HepG2 (cell line): ENCODE results near the gene MRPL2. TPM values are rescaled to one million over a fixed set of nuclear protein-coding genes. Genes with fewer than 3 reads are reported as not detected.

ENCODE experiments used
- ADNP ChIP-seq: sonication (generic); formaldehyde crosslinking; IDR thresholded peaks from 2 replicates; pipeline ENCODE4 v1.4.0; 2020; ENCODE audit warnings: missing genetic modification reagents
- AHR ChIP-seq: IDR thresholded peaks from 2 replicates; pipeline ENCODE4 v1.6.1; 2018; ENCODE audit warnings: missing genetic modification reagents, missing compliant biosample characterization
- ATAD3A ChIP-seq: sonication (generic); formaldehyde crosslinking; IDR thresholded peaks from 2 replicates; pipeline ENCODE4 v1.4.0; 2020; ENCODE audit warnings: missing genetic modification reagents
- FOXK1 ChIP-seq: sonication (generic); formaldehyde crosslinking; IDR thresholded peaks from 2 replicates; pipeline ENCODE4 v1.4.0; 2020; ENCODE audit warnings: low read depth, missing genetic modification reagents, borderline replicate concordance
- FOXO1 ChIP-seq: sonication (generic); formaldehyde crosslinking; IDR thresholded peaks from 2 replicates; pipeline ENCODE4 v1.4.0; 2020; ENCODE audit warnings: missing genetic modification reagents
- KDM4B ChIP-seq: sonication (generic); formaldehyde crosslinking; IDR thresholded peaks from 2 replicates; pipeline ENCODE4 v1.4.0; 2020; ENCODE audit warnings: missing genetic modification reagents
- MAF1 ChIP-seq: sonication (generic); formaldehyde crosslinking; IDR thresholded peaks from 2 replicates; pipeline ENCODE4 v1.5.0; 2020; ENCODE audit warnings: missing genetic modification reagents, borderline replicate concordance
- MED13 ChIP-seq: sonication (generic); formaldehyde crosslinking; IDR thresholded peaks from 2 replicates; pipeline ENCODE4 v1.5.0; 2020; ENCODE audit warnings: missing genetic modification reagents
- NFYC ChIP-seq: IDR thresholded peaks from 2 replicates; pipeline ENCODE4 v1.6.1; 2016; ENCODE audit warnings: missing genetic modification reagents, missing compliant biosample characterization
- NR1H2 ChIP-seq: sonication (generic); formaldehyde crosslinking; IDR thresholded peaks from 2 replicates; pipeline ENCODE4 v1.8.1; 2022; ENCODE audit warnings: low read depth, missing genetic modification reagents, borderline replicate concordance
- SAFB2 ChIP-seq: sonication (generic); formaldehyde crosslinking; IDR thresholded peaks from 2 replicates; pipeline ENCODE4 v1.5.1; 2020; ENCODE audit warnings: missing genetic modification reagents, low read depth, mild to moderate bottlenecking, borderline replicate concordance
- STAT5B ChIP-seq: sonication (generic); formaldehyde crosslinking; IDR thresholded peaks from 2 replicates; pipeline ENCODE4 v1.4.0; 2020; ENCODE audit warnings: missing genetic modification reagents
- ZFP36 ChIP-seq: fragments of 150-350 bp; IDR thresholded peaks from 2 replicates; pipeline ENCODE4 v1.6.1; 2018; ENCODE audit warnings: borderline replicate concordance, low read length, low read depth; ENCODE audit not compliant: partially characterized antibody
- ZNF207 ChIP-seq: fragments of 450-650 bp; IDR thresholded peaks from 2 replicates; pipeline ENCODE4 v1.6.1; 2016; ENCODE audit warnings: antibody characterized with exemption, borderline replicate concordance
- ZNF564 ChIP-seq: sonication (generic); formaldehyde crosslinking; IDR thresholded peaks from 2 replicates; pipeline ENCODE4 v1.8.1; 2023; ENCODE audit warnings: mild to moderate bottlenecking, missing genetic modification reagents
- ZNF569 ChIP-seq: sonication (generic); formaldehyde crosslinking; IDR thresholded peaks from 2 replicates; pipeline ENCODE4 v1.5.0; 2020; ENCODE audit warnings: mild to moderate bottlenecking, missing genetic modification reagents, moderate library complexity, borderline replicate concordance
- ZNF678 ChIP-seq: sonication (generic); formaldehyde crosslinking; IDR thresholded peaks from 2 replicates; pipeline ENCODE4 v1.4.0; 2020; ENCODE audit warnings: mild to moderate bottlenecking, missing genetic modification reagents
- ZNF772 ChIP-seq: sonication (generic); formaldehyde crosslinking; IDR thresholded peaks from 2 replicates; pipeline ENCODE4 v1.5.0; 2020; ENCODE audit warnings: mild to moderate bottlenecking, missing genetic modification reagents
- polyA plus RNA-seq, 8 experiments: library from polyadenylated mRNA; depleted of rRNA in 3 of 8; stranded (reverse) in 7 of 8; unstranded in 1 of 8; fragments of >200 nt; fragmentation: Illumina TruSeq in 4 of 8; extraction: Trizol in 4 of 8; gene quantifications; 2 replicates each; pipeline versions ENCODE4 v1.2.1 to v1.2.3, GENCODE V29; 2011 to 2016; ENCODE audit warnings: low read depth in 4 of 8, missing spikeins in 1 of 8, mixed read lengths in 1 of 8; ENCODE audit not compliant: insufficient read depth in 1 of 8
- total RNA-seq, 5 experiments: library from RNA; depleted of rRNA; stranded (reverse); fragments of >200 nt; fragmentation: Illumina TruSeq; extraction: Trizol; gene quantifications; 2 replicates each; pipeline ENCODE4 v1.2.3, GENCODE V29; 2016; ENCODE audit warnings: low read depth in 1 of 5
- TF ChIP-seq, protein P1 (sequence below): IDR thresholded peaks from 2 replicates; pipeline ENCODE4 v1.6.1; 2018; ENCODE audit warnings: missing genetic modification reagents, mild to moderate bottlenecking, missing compliant biosample characterization
- TF ChIP-seq, protein P2 (sequence below): sonication (generic); formaldehyde crosslinking; IDR thresholded peaks from 2 replicates; pipeline ENCODE4 v1.5.1; 2020; ENCODE audit warnings: missing genetic modification reagents, mild to moderate bottlenecking, borderline replicate concordance
- TF ChIP-seq, protein P3 (sequence below): sonication (generic); formaldehyde crosslinking; conservative IDR thresholded peaks from 2 replicates; pipeline ENCODE4 v1.5.0; 2020; ENCODE audit warnings: missing genetic modification reagents
- TF ChIP-seq, protein P4 (sequence below): sonication (generic); formaldehyde crosslinking; IDR thresholded peaks from 2 replicates; pipeline ENCODE4 v1.5.1; 2020; ENCODE audit warnings: missing genetic modification reagents, mild to moderate bottlenecking, borderline replicate concordance

The MRPL2 gene
- total and polyA plus RNA-seq, 2 of the 13 experiments (the other 11 are each of a cell fraction or from before 2014, with no cell fraction given) = 56.8 to 65.6 TPM

DNA sequence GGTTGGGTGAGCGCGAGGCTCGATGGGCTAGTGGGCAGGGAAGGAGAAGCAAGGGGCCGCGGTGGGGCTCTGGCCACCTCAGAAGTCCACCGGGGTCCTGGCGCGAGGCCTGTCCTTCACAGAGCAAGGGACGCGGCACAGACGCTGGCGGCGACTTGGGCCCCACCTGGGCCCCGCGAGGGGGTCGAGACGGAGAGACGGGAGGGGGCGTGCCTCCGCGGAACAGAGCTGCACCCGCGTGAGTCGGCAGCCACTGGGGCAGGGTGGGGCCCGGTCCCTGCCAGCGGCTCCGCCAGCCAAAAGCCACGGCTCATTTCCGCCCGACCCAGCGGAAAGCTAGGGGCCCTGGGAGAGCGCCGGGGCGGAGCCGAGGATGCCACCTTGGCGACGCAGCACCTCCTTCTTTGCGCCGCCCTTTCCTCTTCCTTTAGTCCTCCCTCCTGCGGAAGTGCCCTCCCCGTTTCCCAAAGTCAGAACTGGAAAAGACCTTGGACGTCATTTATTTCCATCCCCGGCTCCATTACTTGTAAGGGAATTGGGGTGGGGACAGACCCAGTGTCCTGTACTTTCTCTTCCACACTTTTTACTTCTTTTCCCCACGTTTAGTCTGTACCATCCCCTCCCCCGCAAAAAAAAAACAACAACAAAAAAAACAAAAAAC, 5.6 kb downstream of the MRPL2 start, which contains the start of gene CUL7 (continued):
- TF ChIP-seq ZNF772 (CRISPR knock-in tag) (peak; percentile 66; the same call in 1 of the 2 replicates), AHR (CRISPR knock-in tag) (peak; percentile 97), MED13 (peak; percentile 74), ADNP (no peak), NFYC (peak; percentile 65), ZNF678 (peak; percentile 98), ZFP36 (no peak), ZNF207 (no peak), STAT5B (CRISPR knock-in tag) (0 out of 2 replicates have a peak, but pooled peaks have one; percentile 33), MAF1 (CRISPR knock-in tag) (peak; percentile 58; the same call in 1 of the 2 replicates), SAFB2 (CRISPR knock-in tag) (no peak), ZNF564 (CRISPR knock-in tag) (peak; percentile 96), KDM4B (CRISPR knock-in tag) (peak; percentile 87; the same call in 1 of the 2 replicates), FOXK1 (peak; percentile 64), NR1H2 (CRISPR knock-in tag) (no peak), FOXO1 (CRISPR knock-in tag) (peak; percentile 67), ATAD3A (no peak), ZNF569 (CRISPR knock-in tag) (no peak)
- TF ChIP-seq, protein P1, sequence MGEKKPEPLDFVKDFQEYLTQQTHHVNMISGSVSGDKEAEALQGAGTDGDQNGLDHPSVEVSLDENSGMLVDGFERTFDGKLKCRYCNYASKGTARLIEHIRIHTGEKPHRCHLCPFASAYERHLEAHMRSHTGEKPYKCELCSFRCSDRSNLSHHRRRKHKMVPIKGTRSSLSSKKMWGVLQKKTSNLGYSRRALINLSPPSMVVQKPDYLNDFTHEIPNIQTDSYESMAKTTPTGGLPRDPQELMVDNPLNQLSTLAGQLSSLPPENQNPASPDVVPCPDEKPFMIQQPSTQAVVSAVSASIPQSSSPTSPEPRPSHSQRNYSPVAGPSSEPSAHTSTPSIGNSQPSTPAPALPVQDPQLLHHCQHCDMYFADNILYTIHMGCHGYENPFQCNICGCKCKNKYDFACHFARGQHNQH = peak; percentile 90
- TF ChIP-seq, protein P2, sequence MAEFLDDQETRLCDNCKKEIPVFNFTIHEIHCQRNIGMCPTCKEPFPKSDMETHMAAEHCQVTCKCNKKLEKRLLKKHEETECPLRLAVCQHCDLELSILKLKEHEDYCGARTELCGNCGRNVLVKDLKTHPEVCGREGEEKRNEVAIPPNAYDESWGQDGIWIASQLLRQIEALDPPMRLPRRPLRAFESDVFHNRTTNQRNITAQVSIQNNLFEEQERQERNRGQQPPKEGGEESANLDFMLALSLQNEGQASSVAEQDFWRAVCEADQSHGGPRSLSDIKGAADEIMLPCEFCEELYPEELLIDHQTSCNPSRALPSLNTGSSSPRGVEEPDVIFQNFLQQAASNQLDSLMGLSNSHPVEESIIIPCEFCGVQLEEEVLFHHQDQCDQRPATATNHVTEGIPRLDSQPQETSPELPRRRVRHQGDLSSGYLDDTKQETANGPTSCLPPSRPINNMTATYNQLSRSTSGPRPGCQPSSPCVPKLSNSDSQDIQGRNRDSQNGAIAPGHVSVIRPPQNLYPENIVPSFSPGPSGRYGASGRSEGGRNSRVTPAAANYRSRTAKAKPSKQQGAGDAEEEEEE (CRISPR knock-in tag) = no peak
- TF ChIP-seq, protein P3, sequence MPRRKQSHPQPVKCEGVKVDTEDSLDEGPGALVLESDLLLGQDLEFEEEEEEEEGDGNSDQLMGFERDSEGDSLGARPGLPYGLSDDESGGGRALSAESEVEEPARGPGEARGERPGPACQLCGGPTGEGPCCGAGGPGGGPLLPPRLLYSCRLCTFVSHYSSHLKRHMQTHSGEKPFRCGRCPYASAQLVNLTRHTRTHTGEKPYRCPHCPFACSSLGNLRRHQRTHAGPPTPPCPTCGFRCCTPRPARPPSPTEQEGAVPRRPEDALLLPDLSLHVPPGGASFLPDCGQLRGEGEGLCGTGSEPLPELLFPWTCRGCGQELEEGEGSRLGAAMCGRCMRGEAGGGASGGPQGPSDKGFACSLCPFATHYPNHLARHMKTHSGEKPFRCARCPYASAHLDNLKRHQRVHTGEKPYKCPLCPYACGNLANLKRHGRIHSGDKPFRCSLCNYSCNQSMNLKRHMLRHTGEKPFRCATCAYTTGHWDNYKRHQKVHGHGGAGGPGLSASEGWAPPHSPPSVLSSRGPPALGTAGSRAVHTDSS (CRISPR knock-in tag) = no peak
- TF ChIP-seq, protein P4, sequence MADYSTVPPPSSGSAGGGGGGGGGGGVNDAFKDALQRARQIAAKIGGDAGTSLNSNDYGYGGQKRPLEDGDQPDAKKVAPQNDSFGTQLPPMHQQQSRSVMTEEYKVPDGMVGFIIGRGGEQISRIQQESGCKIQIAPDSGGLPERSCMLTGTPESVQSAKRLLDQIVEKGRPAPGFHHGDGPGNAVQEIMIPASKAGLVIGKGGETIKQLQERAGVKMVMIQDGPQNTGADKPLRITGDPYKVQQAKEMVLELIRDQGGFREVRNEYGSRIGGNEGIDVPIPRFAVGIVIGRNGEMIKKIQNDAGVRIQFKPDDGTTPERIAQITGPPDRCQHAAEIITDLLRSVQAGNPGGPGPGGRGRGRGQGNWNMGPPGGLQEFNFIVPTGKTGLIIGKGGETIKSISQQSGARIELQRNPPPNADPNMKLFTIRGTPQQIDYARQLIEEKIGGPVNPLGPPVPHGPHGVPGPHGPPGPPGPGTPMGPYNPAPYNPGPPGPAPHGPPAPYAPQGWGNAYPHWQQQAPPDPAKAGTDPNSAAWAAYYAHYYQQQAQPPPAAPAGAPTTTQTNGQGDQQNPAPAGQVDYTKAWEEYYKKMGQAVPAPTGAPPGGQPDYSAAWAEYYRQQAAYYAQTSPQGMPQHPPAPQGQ (CRISPR knock-in tag) = peak; percentile 86; the same call in 1 of the 2 replicates
